Ovary (tissue), 9 donors: Measurements from ENCODE around the gene SPG7. TPM values are rescaled to one million over a fixed set of nuclear protein-coding genes. Genes with fewer than 3 reads are reported as not detected.

Experiments used
- DNase-seq, 5 donors: peaks; one replicate each; pipeline ENCODE4 v3.0.0-alpha.2; 2019 to 2020
- H3K27ac ChIP-seq, 2 donors: fragments of 200-600 bp; one replicate each; pipeline versions ENCODE4 v1.5.1 to v1.8.0; 2019 to 2022
- H3K27me3 ChIP-seq: fragments of 200-600 bp; one replicate; pipeline ENCODE4 v1.8.0; 2022
- H3K36me3 ChIP-seq: fragments of 200-600 bp; sonication (generic); one replicate; pipeline ENCODE4 v1.5.1; 2019
- H3K4me1 ChIP-seq: one replicate; pipeline ENCODE4 v1.8.1; 2013; ENCODE audit warnings: mild to moderate bottlenecking, moderate library complexity; ENCODE audit not compliant: insufficient read depth
- H3K4me3 ChIP-seq: fragments of 200-600 bp; sonication (generic); one replicate; pipeline ENCODE4 v1.5.1; 2017
- H3K9me3 ChIP-seq, 2 donors: fragments of 200-600 bp in 1 of 2; sonication (generic) in 1 of 2; one replicate each; pipeline versions ENCODE4 v1.5.1 to v1.8.1; 2013 to 2019; ENCODE audit warnings: mild to moderate bottlenecking in 1 of 2, moderate library complexity in 1 of 2
- EP300 ChIP-seq: sonication (generic); formaldehyde crosslinking; IDR thresholded peaks from one replicate; pipeline ENCODE4 v1.6.1; 2017; ENCODE audit warnings: antibody characterized with exemption
- POLR2A ChIP-seq: fragments of 450-650 bp; IDR thresholded peaks from one replicate; pipeline ENCODE4 v1.6.1; 2017; ENCODE audit warnings: antibody characterized with exemption, mild to moderate bottlenecking, moderate library complexity
- WGBS, 3 donors: extraction: QIAGEN DNeasy Blood & Tissue Kit in 1 of 3; methylation state at CpG; one replicate each; pipeline versions ENCODE4 v1.1.5 to v1.1.7; 2013 to 2017; 5-methylcytosine and 5-hydroxymethylcytosine counted together
- intact Hi-C, 4 donors: fragments of 100-400 bp; cut with DNase I; formaldehyde crosslinking; loops; one replicate each; pipeline versions ENCODE4 v1.11.0 to v1.15.1; 2022 to 2023
- polyA plus RNA-seq, 2 donors: library from polyadenylated mRNA; stranded (reverse); fragments of 200-250 nt in 1 of 2; fragments of 350-450 nt in 1 of 2; fragmentation: Illumina TruSeq in 1 of 2; extraction: RNeasy Lipid Tissue Mini Kit (QIAGEN cat#74804) in 1 of 2; gene quantifications; one replicate each; pipeline ENCODE4 v1.2.3, GENCODE V29; 2013 to 2014
- total RNA-seq, 7 donors: library from RNA; depleted of rRNA in 2 of 7; stranded (reverse); fragments of >200 nt in 2 of 7; fragmentation: NEBNext Ultra II Directional in 3 of 7; extraction: Animal tissue kit (Norgen Biotek cat#: 25700) in 3 of 7; gene quantifications; one replicate each; pipeline versions ENCODE4 v1.1.0 to v1.2.4, GENCODE V29; 2016 to 2023
- TF ChIP-seq, protein P1 (sequence below), 3 donors: fragments of 450-650 bp in 2 of 3; fragments of 200-600 bp in 1 of 3; IDR thresholded peaks; one replicate each; pipeline versions ENCODE4 v1.5.1 to v1.8.0; 2016 to 2022; ENCODE audit warnings: antibody characterized with exemption in 3 of 3, mild to moderate bottlenecking in 1 of 3
- donor health status: DM: no; HTN: no; CAD: no; lungs with moderate emphysema.
- donor health status: DM: no; HTN: no; CAD: no.
- donor health status: Bipolar disorder and iron deficiency.
- donor health status: DM: yes; HTN: yes; CAD: no.
- donor health status: DM: no; HTN: no; CAD: no.
- donor health status: DM: yes; HTN: yes; CAD: no.

SPG7 gene
- total and polyA plus RNA-seq, 9 donors: 48.9 to 145 (median 92.2) TPM

DNA sequence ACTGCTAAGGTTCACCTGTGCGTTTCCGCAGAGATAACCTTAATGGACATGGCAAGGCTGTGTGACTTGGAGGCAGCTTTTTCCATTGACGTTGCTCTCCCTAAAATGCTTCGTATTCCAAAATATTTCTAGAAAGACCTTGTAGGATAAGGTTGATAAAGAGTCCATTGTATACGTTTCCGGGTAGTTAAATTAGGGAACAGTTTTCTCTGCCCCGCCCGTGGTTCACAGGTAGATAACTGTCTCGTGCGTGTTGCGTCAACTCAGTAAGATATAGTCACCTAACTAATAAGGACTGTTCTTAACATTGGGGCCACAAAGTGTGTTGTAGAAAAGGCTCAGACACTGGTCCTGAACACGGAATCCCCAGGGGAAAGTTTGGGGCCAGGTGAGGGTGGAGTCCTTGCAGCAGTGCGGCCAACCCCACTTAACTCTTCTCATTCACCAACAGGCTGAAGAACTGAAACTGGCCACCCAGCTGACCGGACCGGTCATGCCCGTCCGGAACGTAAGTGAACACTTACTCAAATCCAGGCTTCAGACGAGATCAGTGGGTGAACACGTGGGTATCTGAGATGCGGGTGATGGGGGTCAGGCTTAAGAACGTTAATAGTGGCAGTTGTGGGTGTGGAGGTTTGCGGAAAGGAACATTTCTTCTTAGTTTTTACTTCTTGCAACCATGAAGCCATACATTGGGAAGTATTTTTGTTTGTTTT lies 53.8 kb downstream of the SPG7 start:
- no peaks in the 10 kb centered on the region for H3K36me3 ChIP-seq
- WGBS, 3 donors: 39 to 56% (median 45%) methylated on average over 23 of the region's 23 CpGs
- TF ChIP-seq, protein P1, sequence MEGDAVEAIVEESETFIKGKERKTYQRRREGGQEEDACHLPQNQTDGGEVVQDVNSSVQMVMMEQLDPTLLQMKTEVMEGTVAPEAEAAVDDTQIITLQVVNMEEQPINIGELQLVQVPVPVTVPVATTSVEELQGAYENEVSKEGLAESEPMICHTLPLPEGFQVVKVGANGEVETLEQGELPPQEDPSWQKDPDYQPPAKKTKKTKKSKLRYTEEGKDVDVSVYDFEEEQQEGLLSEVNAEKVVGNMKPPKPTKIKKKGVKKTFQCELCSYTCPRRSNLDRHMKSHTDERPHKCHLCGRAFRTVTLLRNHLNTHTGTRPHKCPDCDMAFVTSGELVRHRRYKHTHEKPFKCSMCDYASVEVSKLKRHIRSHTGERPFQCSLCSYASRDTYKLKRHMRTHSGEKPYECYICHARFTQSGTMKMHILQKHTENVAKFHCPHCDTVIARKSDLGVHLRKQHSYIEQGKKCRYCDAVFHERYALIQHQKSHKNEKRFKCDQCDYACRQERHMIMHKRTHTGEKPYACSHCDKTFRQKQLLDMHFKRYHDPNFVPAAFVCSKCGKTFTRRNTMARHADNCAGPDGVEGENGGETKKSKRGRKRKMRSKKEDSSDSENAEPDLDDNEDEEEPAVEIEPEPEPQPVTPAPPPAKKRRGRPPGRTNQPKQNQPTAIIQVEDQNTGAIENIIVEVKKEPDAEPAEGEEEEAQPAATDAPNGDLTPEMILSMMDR (IDR thresholded peaks at IDR 0.05): no peak
- TF ChIP-seq EP300: no peak
- TF ChIP-seq POLR2A: no peak
- no peaks in the 10 kb centered on the region for H3K9me3 ChIP-seq
- intact Hi-C loops: loop anchor here in 1 of 4 donors (10.0 kb wide), 1 partner anchor 317 kb away; no protein-coding TSS in a partner anchor
- peaks cover 11% of the 10 kb centered on the region for H3K4me1 ChIP-seq
- no peaks in the 10 kb centered on the region for H3K27me3 ChIP-seq
- peak overlapping the region; percentile 65 for H3K4me3 ChIP-seq
- H3K27ac ChIP-seq: no peak overlapping the region
- no peak for DNase-seq

GRCh38 chr16:89562939-89563338 lies 54.7 kb downstream of the SPG7 start:
- no peak overlapping the region for H3K4me3 ChIP-seq
- no peak overlapping the region for H3K27ac ChIP-seq
- H3K27me3 ChIP-seq: no peaks in the 10 kb centered on the region
- WGBS, 3 donors: 61 to 76% (median 70%) methylated on average over 12 of the region's 12 CpGs
- no peak for DNase-seq
- peaks cover 11% of the 10 kb centered on the region for H3K4me1 ChIP-seq
- H3K36me3 ChIP-seq: no peaks in the 10 kb centered on the region
- H3K9me3 ChIP-seq: no peaks in the 10 kb centered on the region
- intact Hi-C loops: loop anchor here in 1 of 4 donors (10.0 kb wide), 1 partner anchor 318 kb away; no protein-coding TSS in a partner anchor
- TF ChIP-seq, protein P1 (IDR thresholded peaks at IDR 0.05): no peak
- no peak for TF ChIP-seq EP300
- TF ChIP-seq POLR2A: no peak

DNA sequence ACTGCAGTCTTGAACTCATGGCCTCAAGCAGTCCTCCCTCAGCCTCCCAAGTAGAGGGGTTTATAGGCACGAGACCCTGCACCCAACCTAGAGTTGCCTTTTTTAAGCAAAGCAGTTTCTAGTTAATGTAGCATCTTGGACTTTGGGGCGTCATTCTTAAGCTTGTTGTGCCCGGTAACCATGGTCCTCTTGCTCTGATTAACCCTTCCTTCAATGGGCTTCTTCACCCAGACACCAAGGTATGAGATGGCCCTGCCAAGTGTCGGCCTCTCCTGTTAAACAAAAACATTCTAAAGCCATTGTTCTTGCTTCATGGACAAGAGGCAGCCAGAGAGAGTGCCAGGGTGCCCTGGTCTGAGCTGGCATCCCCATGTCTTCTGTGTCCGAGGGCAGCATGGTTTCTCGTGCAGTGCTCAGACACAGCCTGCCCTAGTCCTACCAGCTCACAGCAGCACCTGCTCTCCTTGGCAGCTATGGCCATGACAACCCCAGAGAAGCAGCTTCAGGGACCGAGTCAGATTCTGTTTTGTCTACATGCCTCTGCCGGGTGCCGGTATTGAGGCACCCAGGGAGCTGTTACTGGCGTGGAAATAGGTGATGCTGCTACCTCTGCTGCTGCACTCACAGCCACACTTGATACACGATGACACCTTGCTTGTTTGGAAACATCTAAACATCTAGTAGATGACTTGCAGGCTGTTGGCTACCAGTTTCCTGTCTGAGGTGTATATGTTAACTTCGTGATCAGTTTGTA lies 55.6 kb downstream of the SPG7 start:
- no peaks in the 10 kb centered on the region for H3K27me3 ChIP-seq
- H3K4me1 ChIP-seq: peaks cover 11% of the 10 kb centered on the region
- H3K27ac ChIP-seq: no peak overlapping the region
- intact Hi-C loops: loop anchor here in 1 of 4 donors (10.0 kb wide), 1 partner anchor 319 kb away; no protein-coding TSS in a partner anchor
- H3K36me3 ChIP-seq: no peaks in the 10 kb centered on the region
- 45 to 65% (median 54%) methylated on average over 12 of the region's 12 CpGs for WGBS, 3 donors
- TF ChIP-seq, protein P1 (IDR thresholded peaks at IDR 0.05): no peak
- TF ChIP-seq POLR2A (no peak), EP300 (no peak)
- H3K9me3 ChIP-seq: no peaks in the 10 kb centered on the region
- peak in 1 of 5 donors; percentile 28 for DNase-seq
- no peak overlapping the region for H3K4me3 ChIP-seq

DNA sequence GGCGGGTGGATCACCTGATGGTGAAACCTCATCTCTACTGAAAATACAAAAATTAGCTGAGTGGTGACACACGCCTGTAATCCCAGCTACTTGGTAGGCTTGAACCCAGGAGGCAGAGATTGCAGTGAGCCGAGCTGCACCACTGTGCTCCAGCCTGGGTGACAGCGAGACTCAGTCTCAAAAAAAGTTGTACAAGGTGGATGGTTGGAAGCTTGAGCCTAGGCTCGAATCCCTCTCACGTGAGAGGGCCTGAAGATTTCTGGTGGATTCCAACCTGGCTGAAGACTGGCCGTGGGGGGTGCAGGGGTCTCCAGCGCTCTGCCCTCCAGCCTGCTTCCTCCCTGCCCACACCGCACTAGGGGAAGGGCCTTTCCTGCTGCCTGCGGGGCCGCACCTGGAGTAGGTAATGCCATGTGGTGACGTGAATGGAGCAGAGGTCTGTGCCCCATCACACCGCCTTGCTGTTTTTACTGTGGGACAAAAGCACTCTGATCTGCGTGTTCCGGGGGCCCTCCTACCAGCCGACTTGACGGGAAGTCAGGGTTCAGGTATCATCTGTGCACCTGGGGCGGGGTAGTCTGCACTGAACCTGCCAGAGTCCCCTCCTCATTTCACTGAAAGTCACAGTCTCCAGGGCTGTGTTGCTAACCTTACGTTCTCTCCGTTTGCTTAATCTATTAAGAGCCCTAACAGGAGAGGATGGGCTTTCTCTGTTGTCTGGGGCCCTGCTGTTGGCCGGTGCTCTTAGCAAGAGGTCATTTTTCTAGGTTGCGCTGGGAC lies 56.5 kb downstream of the SPG7 start:
- Histone ChIP-seq H3K4me1 (peaks cover 11% of the 10 kb centered on the region), H3K9me3 (no peaks in the 10 kb centered on the region), H3K36me3 (no peaks in the 10 kb centered on the region), H3K4me3 (no peak overlapping the region), H3K27ac (no peak overlapping the region), H3K27me3 (no peaks in the 10 kb centered on the region)
- TF ChIP-seq POLR2A (no peak), EP300 (no peak)
- TF ChIP-seq, protein P1 (IDR thresholded peaks at IDR 0.05): no peak
- 52 to 61% (median 56%) methylated on average over 22 of the region's 22 CpGs for WGBS, 3 donors
- peak in 1 of 5 donors; percentile 35 for DNase-seq
- intact Hi-C loops: loop anchor here in 1 of 4 donors (10.0 kb wide), 1 partner anchor 320 kb away; no protein-coding TSS in a partner anchor
